Islet precursor cell (in vitro differentiated cells): ENCODE results near the gene MBP.

Experiments
- DNase-seq: peaks from one replicate; pipeline ENCODE4 v3.0.0-alpha.2; 2018

The MBP gene

GRCh38 chr18:76999077-76999476, 133.5 kb downstream of the MBP start:
- DNase-seq, result peak; percentile 26

GRCh38 chr18:76997951-76998808, 134.4 kb downstream of the MBP start:
- peak; percentile 49 for DNase-seq

- DNase-seq, result no peak
Observed at GRCh38 chr18:76996429-76996828, 136.2 kb downstream of the MBP start.

- DNase-seq, result no peak
Observed at GRCh38 chr18:76995896-76996295, 136.7 kb downstream of the MBP start.

GRCh38 chr18:76994086-76994654, 138.4 kb downstream of the MBP start:
- no peak for DNase-seq

- DNase-seq, result no peak
Observed at GRCh38 chr18:76993573-76993972, 139.0 kb downstream of the MBP start.

GRCh38 chr18:76993085-76993382, 139.5 kb downstream of the MBP start:
- no peak for DNase-seq

- DNase-seq, result no peak
Observed at GRCh38 chr18:76992226-76993084, 140.1 kb downstream of the MBP start.

GRCh38 chr18:76991021-76991688, 141.4 kb downstream of the MBP start:
- DNase-seq, result no peak

GRCh38 chr18:76990343-76991020, 142.1 kb downstream of the MBP start:
- DNase-seq, result peak; percentile 12

GRCh38 chr18:76989647-76990190, 142.9 kb downstream of the MBP start:
- no peak for DNase-seq

- DNase-seq, result peak; percentile 24
Observed at GRCh38 chr18:76988827-76989646, 143.5 kb downstream of the MBP start.

GRCh38 chr18:76988031-76988826, 144.4 kb downstream of the MBP start:
- DNase-seq, result peak; percentile 46

GRCh38 chr18:76986406-76986805, 146.2 kb downstream of the MBP start:
- DNase-seq, result no peak

GRCh38 chr18:76985951-76986236, 146.7 kb downstream of the MBP start:
- DNase-seq, result no peak

- DNase-seq, result peak; percentile 46
Observed at GRCh38 chr18:76985156-76985950, 147.2 kb downstream of the MBP start.

GRCh38 chr18:76984193-76985155, 148.1 kb downstream of the MBP start:
- DNase-seq, result peak; percentile 42

- peak; percentile 39 for DNase-seq
Observed at GRCh38 chr18:76983613-76984051, 149.0 kb downstream of the MBP start.
